Muscle layer of duodenum (tissue), 2 donors: ENCODE measurements around the gene MTTP.
A peak's percentile ranks its signal among the peaks of the same experiment; 100 is the strongest.

Source experiments
- H3K27ac ChIP-seq: one replicate; pipeline ENCODE4 v1.7.0; 2013; ENCODE audit warnings: mild to moderate bottlenecking, low read length
- H3K27me3 ChIP-seq: one replicate; pipeline ENCODE4 v1.7.0; 2013; ENCODE audit warnings: low read depth, mild to moderate bottlenecking, control low read depth, low read length
- H3K36me3 ChIP-seq, 2 donors: one replicate each; pipeline ENCODE4 v1.7.0; 2013; ENCODE audit warnings: low read length in 2 of 2, control low read depth in 1 of 2, mild to moderate bottlenecking in 1 of 2; ENCODE audit not compliant: insufficient read depth in 2 of 2, control insufficient read depth in 1 of 2
- H3K4me1 ChIP-seq, 2 donors: one replicate each; pipeline ENCODE4 v1.7.0; 2013; ENCODE audit warnings: low read length in 2 of 2, mild to moderate bottlenecking in 2 of 2, control low read depth in 1 of 2, moderate library complexity in 1 of 2; ENCODE audit not compliant: insufficient read depth in 2 of 2, control insufficient read depth in 1 of 2
- H3K4me3 ChIP-seq, 2 donors: one replicate each; pipeline ENCODE4 v1.7.0; 2013; ENCODE audit warnings: low read length in 2 of 2, low read depth in 1 of 2, mild to moderate bottlenecking in 1 of 2
- H3K9me3 ChIP-seq, 2 donors: one replicate each; pipeline ENCODE4 v1.7.0; 2013; ENCODE audit warnings: low read length in 2 of 2, control low read depth in 1 of 2, mild to moderate bottlenecking in 1 of 2; ENCODE audit not compliant: control insufficient read depth in 1 of 2
- donor health status: healthy.

MTTP gene

DNA sequence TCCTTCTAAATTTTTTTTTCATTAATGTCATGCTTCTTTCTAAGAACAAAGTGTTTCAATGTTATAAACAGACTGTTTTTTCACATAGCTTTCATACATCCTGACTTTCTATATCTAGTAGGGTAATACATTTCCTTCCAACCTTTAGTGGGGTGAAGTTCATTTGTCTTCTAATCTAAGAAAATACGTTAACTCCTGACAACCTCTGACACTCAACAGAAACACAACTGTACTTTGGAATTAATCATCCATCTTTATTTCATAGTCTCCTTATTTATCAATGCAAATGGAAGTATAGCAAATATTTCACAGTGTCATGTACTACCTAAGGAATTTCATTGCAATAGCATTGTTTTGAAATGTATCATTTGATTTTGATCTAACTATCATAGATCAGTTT, 2.7 kb upstream of the MTTP start:
- no peak overlapping the region for H3K4me3 ChIP-seq
- H3K4me1 ChIP-seq = peaks cover 0 to 7% of the 10 kb centered on the region in 2 donors
- H3K27me3 ChIP-seq = no peaks in the 10 kb centered on the region
- H3K27ac ChIP-seq = peak overlapping the region; percentile 28
- no peaks in the 10 kb centered on the region for H3K36me3 ChIP-seq
- no peaks in the 10 kb centered on the region for H3K9me3 ChIP-seq

DNA sequence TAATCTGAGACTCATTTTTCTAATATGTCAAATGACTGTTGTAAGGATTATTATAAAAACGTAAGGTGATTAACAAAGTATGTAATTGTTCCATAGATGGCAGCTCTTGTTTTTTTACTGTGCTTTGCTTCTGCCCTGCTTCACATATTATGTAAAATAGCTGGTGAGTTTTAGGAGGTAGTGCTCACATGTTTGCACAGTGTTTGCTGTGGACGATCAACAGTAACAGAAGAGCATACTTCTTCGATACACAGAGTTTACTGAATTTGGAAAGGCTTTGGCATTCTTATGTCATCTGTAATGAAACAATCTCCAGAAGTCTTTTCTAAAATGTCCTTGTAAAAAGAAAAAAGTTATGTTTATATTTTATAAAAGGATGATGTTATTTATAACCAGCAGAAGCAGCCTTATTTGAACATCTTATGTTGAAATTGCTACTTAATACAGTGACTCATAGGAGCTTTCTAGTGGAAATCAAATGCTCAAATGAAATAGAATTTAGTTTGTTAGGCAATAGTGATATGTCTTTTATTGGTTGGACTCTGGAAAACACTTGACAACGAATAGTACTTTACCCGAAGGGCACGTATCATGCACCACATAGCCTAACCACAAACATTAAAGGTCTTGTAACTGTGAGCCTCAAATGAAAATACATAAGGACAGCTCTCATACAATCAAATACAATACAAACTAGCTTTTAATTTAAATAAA, 1.9 kb upstream of the MTTP start:
- Histone ChIP-seq H3K4me3 (no peak overlapping the region), H3K4me1 (peaks cover 0 to 7% of the 10 kb centered on the region in 2 donors), H3K9me3 (no peaks in the 10 kb centered on the region), H3K36me3 (no peaks in the 10 kb centered on the region), H3K27ac (peak overlapping the region; percentile 49), H3K27me3 (no peaks in the 10 kb centered on the region)

DNA sequence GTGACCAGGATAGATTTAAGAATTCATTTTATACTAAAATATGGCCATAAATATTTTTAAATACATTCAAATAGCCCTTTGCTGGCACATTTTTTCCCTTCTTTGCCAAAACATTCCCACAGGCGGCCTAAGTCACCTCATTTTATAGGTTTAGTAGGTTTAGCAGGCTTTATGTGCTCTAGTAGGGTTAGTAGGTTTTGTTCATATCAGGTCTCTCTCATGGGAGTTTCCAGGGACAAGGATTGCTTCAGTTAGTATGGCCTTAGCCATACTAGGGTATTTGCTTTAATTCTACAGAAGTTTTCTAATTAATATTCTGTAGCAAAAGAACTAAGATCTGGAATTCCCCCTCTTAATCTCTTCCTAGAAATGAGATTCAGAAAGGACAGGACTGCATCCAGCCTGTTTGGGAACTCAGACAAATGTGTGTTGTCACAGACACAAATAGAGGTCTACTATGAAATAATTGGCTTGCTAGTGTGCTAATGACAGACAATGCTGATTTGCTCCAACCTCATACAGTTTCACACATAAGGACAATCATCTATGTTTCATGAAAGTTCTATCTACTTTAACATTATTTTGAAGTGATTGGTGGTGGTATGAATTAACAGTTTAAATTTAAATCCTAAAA, 772 bp upstream of the MTTP start:
- Histone ChIP-seq H3K27ac (peak overlapping the region; percentile 49), H3K36me3 (no peaks in the 10 kb centered on the region), H3K27me3 (no peaks in the 10 kb centered on the region), H3K4me1 (peaks cover 0 to 7% of the 10 kb centered on the region in 2 donors), H3K9me3 (no peaks in the 10 kb centered on the region), H3K4me3 (no peak overlapping the region)

DNA sequence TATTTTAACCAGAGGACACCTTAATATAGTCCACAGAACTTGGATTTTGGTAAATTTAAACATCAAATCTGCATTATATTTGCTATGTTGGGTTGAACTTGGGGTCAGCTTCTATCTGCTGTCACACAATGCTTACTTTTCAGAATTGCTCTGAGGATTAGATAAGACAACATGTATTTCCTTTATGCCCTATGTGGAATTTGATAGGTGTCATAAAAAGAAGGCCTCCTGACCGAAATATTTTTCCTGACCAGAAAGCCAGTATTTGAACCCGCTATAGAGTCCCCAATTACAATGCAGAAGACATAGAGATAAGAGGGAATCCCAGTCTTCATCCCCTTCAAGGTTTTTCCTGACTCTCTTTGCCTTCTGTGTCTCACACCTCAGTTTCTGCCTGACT, 4.1 kb downstream of the MTTP start:
- Histone ChIP-seq H3K27me3 (no peaks in the 10 kb centered on the region), H3K9me3 (no peaks in the 10 kb centered on the region), H3K27ac (no peak overlapping the region), H3K36me3 (no peaks in the 10 kb centered on the region), H3K4me1 (peaks cover 0 to 4% of the 10 kb centered on the region in 2 donors), H3K4me3 (peak overlapping the region in 1 of 2 donors; percentile 17)

DNA sequence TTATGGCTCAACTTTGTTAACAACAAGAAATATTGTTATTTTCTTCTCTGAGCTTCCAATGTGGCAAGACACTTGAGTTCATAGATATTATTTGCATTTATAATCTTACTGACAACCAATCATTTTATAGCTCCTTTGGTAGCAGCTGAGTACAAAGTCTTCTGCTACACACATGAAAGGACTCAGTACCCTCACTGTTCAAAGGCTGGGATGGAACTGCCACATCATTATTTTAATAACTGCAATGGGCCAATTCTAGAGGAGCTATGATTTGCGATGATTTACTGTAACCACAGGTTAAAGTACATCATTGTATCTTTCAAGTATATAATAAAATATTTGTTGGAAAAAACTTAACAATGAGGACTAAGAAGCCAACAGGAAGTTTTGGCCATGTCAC, 10.9 kb downstream of the MTTP start:
- Histone ChIP-seq H3K27me3 (no peaks in the 10 kb centered on the region), H3K4me3 (no peak overlapping the region), H3K9me3 (no peaks in the 10 kb centered on the region), H3K27ac (no peak overlapping the region), H3K4me1 (no peaks in the 10 kb centered on the region), H3K36me3 (no peaks in the 10 kb centered on the region)

DNA sequence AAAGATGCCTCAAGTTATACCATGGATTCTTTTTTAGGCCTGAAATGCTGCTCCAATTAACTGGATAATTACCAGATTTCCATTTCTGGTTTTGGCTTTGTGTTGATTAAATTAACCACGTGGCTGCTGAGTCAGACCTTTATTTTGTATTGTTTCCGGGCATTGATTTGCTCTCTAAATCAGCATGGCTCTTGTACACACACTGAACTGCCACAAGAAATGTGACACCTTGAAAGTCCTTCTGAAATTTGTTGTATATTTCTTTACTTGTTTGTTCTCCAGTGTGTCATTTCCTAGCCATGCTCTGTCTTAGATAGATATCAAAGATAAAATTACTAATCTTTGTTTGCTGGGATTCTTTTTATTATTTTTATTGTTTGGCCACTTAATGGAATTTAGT, 11.7 kb downstream of the MTTP start:
- H3K4me3 ChIP-seq = no peak overlapping the region
- peak overlapping the region; percentile 18 for H3K27ac ChIP-seq
- no peaks in the 10 kb centered on the region for H3K27me3 ChIP-seq
- H3K4me1 ChIP-seq = no peaks in the 10 kb centered on the region
- H3K36me3 ChIP-seq = no peaks in the 10 kb centered on the region
- H3K9me3 ChIP-seq = no peaks in the 10 kb centered on the region

DNA sequence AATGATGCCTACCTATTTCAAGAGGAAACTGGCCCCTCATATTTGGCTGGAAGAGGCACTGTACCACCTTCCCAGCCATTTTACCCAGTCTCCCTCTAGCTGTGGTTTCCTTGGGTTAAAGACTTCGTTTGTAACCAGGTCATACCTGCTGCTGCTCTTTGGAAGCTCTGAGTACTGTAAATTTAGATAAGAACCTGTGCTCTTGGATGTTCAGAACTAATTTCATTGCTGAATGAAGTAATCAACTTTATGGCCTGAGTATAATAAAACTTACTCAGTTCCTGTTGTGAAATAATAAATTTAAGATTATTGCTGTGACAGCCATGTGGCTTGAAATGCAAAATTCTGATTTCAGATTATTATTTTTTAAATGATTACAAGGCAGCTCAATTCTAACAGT, 12.2 kb downstream of the MTTP start:
- H3K27ac ChIP-seq = no peak overlapping the region
- no peaks in the 10 kb centered on the region for H3K27me3 ChIP-seq
- H3K4me3 ChIP-seq = no peak overlapping the region
- H3K36me3 ChIP-seq = no peaks in the 10 kb centered on the region
- no peaks in the 10 kb centered on the region for H3K4me1 ChIP-seq
- no peaks in the 10 kb centered on the region for H3K9me3 ChIP-seq

DNA sequence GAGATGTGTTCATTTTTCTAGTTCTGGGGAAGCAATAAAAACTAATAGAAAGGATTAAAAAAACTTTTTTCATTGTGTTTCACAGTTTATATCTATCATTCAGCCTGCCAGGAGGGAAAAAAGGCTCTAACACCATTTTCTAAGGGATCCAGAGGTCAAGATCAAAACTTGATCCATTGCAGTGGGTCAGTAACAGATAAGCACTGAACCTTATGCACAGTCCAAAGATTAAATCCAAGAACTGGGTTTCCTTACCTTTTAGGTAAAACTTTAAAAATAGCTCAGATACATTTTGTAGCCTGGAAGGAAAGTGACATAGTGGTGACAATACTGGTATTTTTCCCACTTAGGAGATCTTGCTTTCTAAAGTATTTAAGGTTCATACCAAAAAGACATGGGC, 12.7 kb downstream of the MTTP start:
- no peaks in the 10 kb centered on the region for H3K27me3 ChIP-seq
- no peak overlapping the region for H3K27ac ChIP-seq
- H3K9me3 ChIP-seq = no peaks in the 10 kb centered on the region
- no peaks in the 10 kb centered on the region for H3K36me3 ChIP-seq
- H3K4me3 ChIP-seq = no peak overlapping the region
- H3K4me1 ChIP-seq = no peaks in the 10 kb centered on the region

DNA sequence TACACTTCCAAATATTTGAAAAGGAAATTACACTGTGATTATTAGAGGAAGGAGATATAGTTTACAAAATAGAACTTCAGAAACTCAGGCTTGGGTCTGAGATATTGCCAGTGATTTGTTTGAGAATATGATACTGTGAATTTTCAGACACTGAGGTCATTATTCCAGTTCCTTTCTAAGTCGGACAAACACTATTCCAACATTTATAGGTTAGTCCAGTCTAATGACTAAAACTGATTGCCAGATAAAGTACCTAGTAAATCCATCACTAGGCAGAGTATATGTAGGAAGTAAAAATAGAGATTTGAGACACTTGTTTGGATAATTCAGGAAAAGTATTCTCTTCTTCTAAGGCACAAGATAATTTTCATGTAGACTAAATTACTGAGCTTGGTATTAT, 13.2 kb downstream of the MTTP start:
- no peaks in the 10 kb centered on the region for H3K9me3 ChIP-seq
- H3K4me1 ChIP-seq = no peaks in the 10 kb centered on the region
- no peak overlapping the region for H3K4me3 ChIP-seq
- no peaks in the 10 kb centered on the region for H3K27me3 ChIP-seq
- no peaks in the 10 kb centered on the region for H3K36me3 ChIP-seq
- H3K27ac ChIP-seq = no peak overlapping the region

DNA sequence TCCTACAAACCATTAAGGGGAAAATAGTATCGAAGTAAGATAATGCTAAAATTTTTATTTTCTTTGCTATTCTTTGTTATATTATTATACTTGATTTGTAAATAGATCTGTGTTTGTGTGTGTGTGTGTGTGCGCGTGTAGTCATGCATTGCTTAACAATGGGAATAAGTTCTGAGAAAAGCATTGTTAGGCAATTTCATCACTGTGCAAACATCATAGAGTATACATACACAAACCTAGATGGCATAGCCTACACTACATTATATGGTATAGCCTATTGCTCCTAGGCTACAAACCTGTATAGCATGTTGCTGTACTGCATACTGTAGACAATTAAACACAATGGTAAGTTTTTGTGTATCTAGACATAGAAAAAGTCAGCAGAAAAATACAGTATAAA, 17.1 kb downstream of the MTTP start:
- H3K9me3 ChIP-seq = no peaks in the 10 kb centered on the region
- H3K4me3 ChIP-seq = no peak overlapping the region
- H3K36me3 ChIP-seq = no peaks in the 10 kb centered on the region
- no peak overlapping the region for H3K27ac ChIP-seq
- H3K4me1 ChIP-seq = no peaks in the 10 kb centered on the region
- no peaks in the 10 kb centered on the region for H3K27me3 ChIP-seq

DNA sequence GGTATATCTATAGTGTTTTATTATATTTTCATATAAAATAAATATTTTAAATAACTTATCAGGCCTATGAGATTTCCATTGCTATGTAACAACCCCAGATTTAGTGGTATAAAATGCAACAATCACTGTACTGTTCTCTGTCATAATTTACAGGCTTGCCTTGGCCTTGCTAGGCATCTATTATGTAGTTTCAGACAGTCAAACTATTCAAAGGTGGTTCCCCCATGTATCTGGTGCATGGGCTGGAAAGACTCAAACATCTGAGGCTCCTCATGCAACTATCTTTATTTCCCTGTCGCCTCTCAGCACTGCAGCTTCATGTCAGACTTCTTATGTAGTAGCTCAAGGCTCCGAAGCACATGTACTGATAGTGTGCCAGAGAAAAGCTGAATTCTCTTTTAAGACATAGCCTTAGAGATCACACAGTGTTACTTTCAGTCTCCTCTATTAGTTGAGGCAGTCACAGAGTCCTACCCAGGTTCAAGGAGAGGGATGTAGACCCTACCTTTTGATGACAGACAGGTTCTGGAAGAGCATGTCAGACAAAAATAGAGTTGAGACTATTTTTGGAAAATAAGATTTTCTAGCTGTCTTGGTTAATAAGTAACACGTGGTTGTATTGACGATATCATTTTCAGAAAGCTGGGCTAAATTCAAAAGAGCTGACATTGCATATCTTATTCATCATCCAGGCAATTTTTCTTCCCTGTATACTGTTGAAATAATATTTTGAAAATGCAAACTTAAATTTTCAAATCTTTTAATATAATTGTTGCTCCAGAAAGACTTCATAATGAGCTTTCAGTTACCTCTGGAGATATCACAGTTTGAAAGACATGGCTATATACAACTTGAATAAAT, 19.4 kb downstream of the MTTP start:
- H3K36me3 ChIP-seq = no peaks in the 10 kb centered on the region

More for the DNA sequence above, 19.4 kb downstream of the MTTP start:
- Histone ChIP-seq H3K9me3 (no peaks in the 10 kb centered on the region), H3K4me1 (no peaks in the 10 kb centered on the region), H3K27ac (no peak overlapping the region), H3K4me3 (no peak overlapping the region), H3K27me3 (no peaks in the 10 kb centered on the region)
